Esophagus muscularis mucosa (tissue), 4 donors: Measurements from ENCODE around the gene KCNIP3. TPM values are rescaled to one million over a fixed set of nuclear protein-coding genes. Genes with fewer than 3 reads are reported as not detected.

Experiments used
- DNase-seq: peaks from one replicate; pipeline ENCODE4 v3.0.0-alpha.2; 2017; ENCODE audit errors: extremely low spot score
- H3K27ac ChIP-seq, 4 donors: fragments of 200-600 bp; sonication (generic); replicated peaks in 1 of 4; 1 replicate in 3 of 4; 2 replicates in 1 of 4; pipeline ENCODE4 v1.5.1; 2016 to 2019; ENCODE audit warnings: mild to moderate bottlenecking in 1 of 4
- H3K27me3 ChIP-seq, 4 donors: fragments of 200-600 bp; sonication (generic); one replicate each; pipeline versions ENCODE4 v1.5.1 to v1.6.0; 2016 to 2019
- H3K36me3 ChIP-seq, 4 donors: fragments of 200-600 bp; sonication (generic); one replicate each; pipeline ENCODE4 v1.5.1; 2016 to 2019
- H3K4me1 ChIP-seq, 4 donors: fragments of 200-600 bp; sonication (generic); one replicate each; pipeline ENCODE4 v1.5.1; 2016 to 2019
- H3K4me3 ChIP-seq, 4 donors: fragments of 200-600 bp; sonication (generic); 1 replicate in 2 of 4; 2 replicates in 2 of 4; pipeline ENCODE4 v1.5.1; 2016 to 2019; ENCODE audit warnings: mild to moderate bottlenecking in 4 of 4, moderate library complexity in 1 of 4
- H3K9me3 ChIP-seq, 4 donors: fragments of 200-600 bp; sonication (generic); 1 replicate in 3 of 4; 2 replicates in 1 of 4; pipeline ENCODE4 v1.5.1; 2016 to 2019
- CTCF ChIP-seq, 3 experiments: fragments of 200-600 bp in 2 of 3; fragments of 450-650 bp in 1 of 3; sonication (generic) in 2 of 3; IDR thresholded peaks; one replicate each; pipeline ENCODE4 v1.5.1; 2017 to 2019; ENCODE audit warnings: antibody characterized with exemption in 3 of 3, mild to moderate bottlenecking in 2 of 3, moderate library complexity in 1 of 3
- EP300 ChIP-seq: sonication (generic); formaldehyde crosslinking; IDR thresholded peaks from one replicate; pipeline ENCODE4 v1.6.1; 2017; ENCODE audit warnings: antibody characterized with exemption
- POLR2A ChIP-seq: fragments of 450-650 bp; IDR thresholded peaks from one replicate; pipeline ENCODE4 v1.6.1; 2017; ENCODE audit warnings: antibody characterized with exemption, moderate library complexity, mild to moderate bottlenecking, low read depth
- POLR2AphosphoS5 ChIP-seq, 2 donors: sonication (generic); formaldehyde crosslinking; IDR thresholded peaks; one replicate each; pipeline ENCODE4 v1.6.1; 2017; ENCODE audit warnings: antibody characterized with exemption in 2 of 2
- WGBS: methylation state at CpG from one replicate; pipeline ENCODE4 v1.1.5; 2018; 5-methylcytosine and 5-hydroxymethylcytosine counted together
- intact Hi-C: fragments of 100-400 bp; cut with DNase I; formaldehyde crosslinking; loops from one replicate; pipeline ENCODE4 v1.15.1; 2023
- total RNA-seq, 4 donors: library from RNA; depleted of rRNA; stranded (reverse); fragments of >200 nt; gene quantifications; one replicate each; pipeline versions ENCODE4 v1.1.0 to v1.2.1, GENCODE V29; 2016

The KCNIP3 gene
- total RNA-seq, 4 donors from 2014 or later = 15.8 to 29.9 (median 23.0) TPM

GRCh38 chr2:95372216-95372829 is 75.2 kb downstream of the KCNIP3 start:
- TF ChIP-seq CTCF (IDR thresholded peaks at IDR 0.05) (no peak), POLR2A (no peak), EP300 (no peak), POLR2AphosphoS5 (IDR thresholded peaks at IDR 0.05) (no peak)
- no peak for DNase-seq

GRCh38 chr2:95372845-95373244 is 75.7 kb downstream of the KCNIP3 start:
- H3K27ac ChIP-seq = no peak overlapping the region
- peaks cover 0 to 34% (median 8%) of the 10 kb centered on the region in 4 donors for H3K36me3 ChIP-seq
- intact Hi-C loops = no loop called here
- TF ChIP-seq POLR2AphosphoS5 (IDR thresholded peaks at IDR 0.05) (no peak), EP300 (no peak), POLR2A (no peak), CTCF (IDR thresholded peaks at IDR 0.05) (no peak)
- no peaks in the 10 kb centered on the region for H3K27me3 ChIP-seq
- H3K4me1 ChIP-seq = no peaks in the 10 kb centered on the region
- H3K4me3 ChIP-seq = no peak overlapping the region
- H3K9me3 ChIP-seq = peaks cover 0 to 4% (median 0%) of the 10 kb centered on the region in 4 donors
- whole genome bisulfite sequencing = 89% methylated on average over 8 of the region's 8 CpGs
- no peak for DNase-seq

More at GRCh38 chr2:95372216-95372829, 75.2 kb downstream of the KCNIP3 start:
- no peak overlapping the region for H3K27ac ChIP-seq
- H3K9me3 ChIP-seq = peaks cover 0 to 4% (median 0%) of the 10 kb centered on the region in 4 donors
- H3K4me3 ChIP-seq = no peak overlapping the region
- intact Hi-C loops = no loop called here
- no peaks in the 10 kb centered on the region for H3K4me1 ChIP-seq
- no peaks in the 10 kb centered on the region for H3K27me3 ChIP-seq
- peaks cover 0 to 29% (median 5%) of the 10 kb centered on the region in 4 donors for H3K36me3 ChIP-seq
- 84% methylated on average over 8 of the region's 8 CpGs for WGBS

- H3K27me3 ChIP-seq = no peaks in the 10 kb centered on the region
- TF ChIP-seq POLR2AphosphoS5 (IDR thresholded peaks at IDR 0.05) (no peak), POLR2A (no peak), EP300 (no peak), CTCF (IDR thresholded peaks at IDR 0.05) (no peak)
- no peak overlapping the region for H3K27ac ChIP-seq
- H3K4me1 ChIP-seq = no peaks in the 10 kb centered on the region
- peaks cover 0 to 40% (median 10%) of the 10 kb centered on the region in 4 donors for H3K36me3 ChIP-seq
- WGBS = 83% methylated on average over 6 of the region's 6 CpGs
- DNase-seq = no peak
- intact Hi-C loops = no loop called here
- H3K4me3 ChIP-seq = no peak overlapping the region
- H3K9me3 ChIP-seq = peaks cover 0 to 4% (median 0%) of the 10 kb centered on the region in 4 donors
These were observed 76.9 kb downstream of the KCNIP3 start for GRCh38 chr2:95374029-95374428.

- Histone ChIP-seq H3K36me3 (peaks cover 0 to 40% (median 10%) of the 10 kb centered on the region in 4 donors), H3K4me1 (no peaks in the 10 kb centered on the region), H3K9me3 (peaks cover 0 to 4% (median 0%) of the 10 kb centered on the region in 4 donors), H3K27me3 (no peaks in the 10 kb centered on the region), H3K27ac (no peak overlapping the region), H3K4me3 (no peak overlapping the region)
- no peak for TF ChIP-seq POLR2A
- no peak for TF ChIP-seq POLR2AphosphoS5 (IDR thresholded peaks at IDR 0.05)
- no peak for TF ChIP-seq CTCF (IDR thresholded peaks at IDR 0.05)
- no peak for TF ChIP-seq EP300
- 100% methylated on average over 4 of the region's 11 CpGs for WGBS
- intact Hi-C loops = no loop called here
- DNase-seq = no peak
These were observed 77.3 kb downstream of the KCNIP3 start for GRCh38 chr2:95374451-95374920.
